T-helper 1 cell treated with Interleukin-12 subunit alpha and Interleukin-12 subunit beta and Interleukin-4 antibody, amounts not matched to agents 30 ng/mL and 1 ng/mL, for 36 hours (primary cell): ENCODE results near the gene MARCHF7. TPM values are rescaled to one million over a fixed set of nuclear protein-coding genes. Genes with fewer than 3 reads are reported as not detected.
"Not testable (repeated sequence)": the region's sequence is repeated elsewhere in the genome, so short reads cannot be mapped to it uniquely, and the experiment has no call there.

Experiments used
- intact Hi-C: fragments of 100-400 bp; cut with micrococcal nuclease; formaldehyde crosslinking; loops from one replicate; pipeline ENCODE4 v1.15.1; 2024
- total RNA-seq: library from RNA; stranded (reverse); gene quantifications from 2 replicates; pipeline ENCODE4 v1.2.3, GENCODE V29; 2022

MARCHF7 gene
- total RNA-seq, 1 donor from 2014 or later: 89.7 TPM

DNA sequence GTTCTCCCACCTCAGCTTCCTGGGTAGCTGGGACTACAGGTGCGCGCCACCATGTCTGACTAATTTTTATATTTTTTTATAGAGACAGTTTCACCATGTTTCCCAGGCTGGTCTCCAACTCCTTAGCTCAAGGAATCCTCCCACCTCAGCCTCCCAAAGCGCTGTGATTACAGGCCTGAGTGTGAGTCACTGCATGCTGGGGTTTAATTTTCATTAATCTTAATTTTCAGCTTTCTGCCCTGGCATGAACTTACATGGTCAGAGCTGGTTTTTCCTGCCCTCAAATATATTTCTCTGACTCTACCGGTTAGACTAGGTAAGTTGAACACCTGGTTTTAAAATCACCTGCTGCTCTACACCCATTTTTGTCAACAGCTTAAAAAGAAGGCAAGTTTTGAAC lies 3.1 kb downstream of the MARCHF7 start:
- intact Hi-C loops: loop anchor here (10.0 kb wide), 2 partner anchors 689 to 1669 kb away; no protein-coding TSS in a partner anchor

DNA sequence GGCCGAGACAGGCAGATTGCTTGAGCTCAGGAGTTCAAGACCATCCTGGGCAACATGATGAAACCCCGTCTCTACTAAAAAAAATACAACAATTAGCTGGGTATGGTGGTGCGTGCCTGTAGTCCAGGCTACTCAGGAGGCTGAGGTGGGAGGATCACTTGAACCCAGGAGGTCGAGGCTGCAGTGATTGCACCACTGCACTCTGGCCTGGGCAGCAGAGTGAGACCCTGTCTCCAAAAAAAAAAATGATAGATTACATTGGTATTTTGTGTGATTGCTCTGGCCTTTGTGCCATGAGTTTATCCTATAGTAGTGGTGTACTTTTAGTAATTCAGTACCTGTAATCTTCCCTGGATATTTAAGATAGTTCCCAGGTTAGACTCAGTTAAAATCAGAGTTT lies 4.1 kb downstream of the MARCHF7 start:
- intact Hi-C loops: loop anchor here (10.0 kb wide), 2 partner anchors 688 to 1668 kb away; no protein-coding TSS in a partner anchor

DNA sequence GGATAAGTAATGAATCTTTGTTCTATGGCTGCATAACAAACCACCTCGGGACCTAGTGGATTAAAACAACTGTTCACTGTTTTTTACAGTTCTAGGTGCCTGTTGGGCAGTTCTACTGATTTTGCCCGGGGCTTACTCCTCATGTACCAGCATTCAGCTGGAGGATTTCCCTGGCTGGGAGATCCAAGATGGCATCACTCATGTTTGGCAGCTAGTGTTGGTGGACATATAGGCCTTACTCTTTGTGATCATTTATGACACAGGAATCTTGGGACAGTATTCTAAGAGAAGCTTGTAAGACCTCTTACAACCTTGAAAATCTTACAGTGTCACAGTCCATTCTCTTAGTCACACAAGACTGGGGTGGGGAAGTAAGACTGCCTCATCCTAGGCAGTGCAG lies 4.6 kb downstream of the MARCHF7 start:
- intact Hi-C loops: loop anchor here (10.0 kb wide), 2 partner anchors 688 to 1668 kb away; no protein-coding TSS in a partner anchor

DNA sequence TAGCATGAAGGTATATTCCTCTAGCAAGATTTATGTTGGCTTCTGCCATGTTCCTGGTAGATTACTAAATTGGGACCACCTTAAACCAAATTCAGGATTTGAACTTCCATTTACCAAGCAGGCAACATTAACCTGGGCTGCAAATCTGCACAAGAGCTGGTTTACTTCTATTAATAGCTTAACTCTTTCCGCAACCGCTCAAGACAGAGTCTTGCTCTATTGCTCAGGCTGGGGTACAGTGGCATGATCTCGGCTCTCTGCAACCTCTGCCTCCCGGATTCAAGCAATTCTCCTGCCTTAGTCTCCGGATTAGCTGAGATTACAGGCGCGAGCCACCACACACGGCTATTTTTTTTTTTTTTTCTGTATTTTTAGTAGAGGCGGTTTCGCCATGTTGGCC lies 8.4 kb downstream of the MARCHF7 start:
- intact Hi-C loops: no loop called here

DNA sequence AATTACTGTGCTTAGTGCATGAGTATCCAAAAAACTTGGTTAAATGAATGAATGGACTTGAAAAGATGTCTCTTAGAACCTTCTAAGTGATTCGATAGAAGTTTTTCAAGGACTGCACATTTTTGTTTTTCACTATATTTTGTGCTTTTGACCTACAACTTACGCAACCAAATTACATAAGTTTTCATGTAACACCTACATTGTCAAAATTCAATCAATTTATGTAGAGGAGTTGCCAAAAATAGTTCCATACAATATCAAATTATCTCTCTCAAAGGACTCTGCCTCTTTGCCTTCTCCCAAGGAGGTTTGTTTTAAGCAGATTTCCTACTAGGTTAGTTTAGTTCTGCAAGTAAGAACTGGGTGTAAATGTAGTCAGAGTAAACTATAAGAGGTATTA lies 10.3 kb downstream of the MARCHF7 start:
- intact Hi-C loops: no loop called here

DNA sequence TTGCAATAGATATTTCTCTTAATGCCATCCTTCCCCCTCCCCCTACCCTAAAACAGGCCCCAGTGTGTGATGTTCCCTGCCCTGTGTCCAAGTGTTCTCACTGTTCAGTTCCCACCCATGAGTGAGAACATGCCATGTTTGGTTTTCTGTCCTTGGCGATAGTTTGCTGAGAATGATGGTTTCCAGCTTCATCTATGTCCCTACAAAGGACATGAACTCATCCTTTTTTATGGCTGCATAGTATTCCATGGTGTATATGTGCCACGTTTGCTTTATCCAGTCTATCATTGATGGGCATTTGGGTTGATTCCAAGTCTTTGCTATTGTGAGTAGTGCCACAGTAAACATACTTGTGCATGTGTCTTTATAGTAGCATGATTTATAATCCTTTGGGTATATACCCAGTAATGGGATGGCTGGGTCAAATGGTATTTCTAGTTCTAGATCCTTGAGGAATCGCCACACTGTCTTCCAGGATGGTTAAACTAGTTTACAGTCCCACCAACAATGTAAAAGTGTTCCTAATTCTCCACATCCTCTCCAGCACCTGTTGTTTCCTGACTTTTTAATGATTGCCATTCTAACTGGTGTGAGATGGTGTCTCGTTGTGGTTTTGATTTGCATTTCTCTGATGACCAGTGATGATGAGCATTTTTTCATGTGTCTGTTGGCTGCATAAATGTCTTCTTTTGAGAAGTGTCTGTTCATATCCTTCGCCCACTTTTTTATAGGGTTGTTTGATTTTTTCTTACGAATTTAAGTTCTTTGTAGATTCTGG lies 12.7 kb downstream of the MARCHF7 start:
- intact Hi-C loops: not testable (repeated sequence)

DNA sequence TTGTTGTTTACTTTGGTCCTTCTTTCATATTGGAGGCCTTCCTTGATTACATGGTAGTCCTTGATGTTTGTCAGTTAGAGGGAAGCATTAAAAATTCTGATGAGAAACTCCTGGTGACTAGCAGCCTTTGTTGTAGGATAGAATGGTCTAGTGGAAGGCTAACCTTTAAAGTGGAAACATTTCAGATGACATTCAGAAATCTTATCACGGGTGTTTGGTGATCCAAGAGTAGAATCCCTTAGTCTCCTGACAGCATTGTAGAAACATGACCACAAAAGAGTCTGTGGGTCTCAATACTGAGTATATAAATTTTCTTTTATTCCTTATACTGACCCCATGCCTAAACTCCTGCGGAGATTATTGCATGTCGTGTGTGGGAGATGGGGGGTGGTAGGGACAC lies 13.4 kb downstream of the MARCHF7 start:
- intact Hi-C loops: no loop called here

DNA sequence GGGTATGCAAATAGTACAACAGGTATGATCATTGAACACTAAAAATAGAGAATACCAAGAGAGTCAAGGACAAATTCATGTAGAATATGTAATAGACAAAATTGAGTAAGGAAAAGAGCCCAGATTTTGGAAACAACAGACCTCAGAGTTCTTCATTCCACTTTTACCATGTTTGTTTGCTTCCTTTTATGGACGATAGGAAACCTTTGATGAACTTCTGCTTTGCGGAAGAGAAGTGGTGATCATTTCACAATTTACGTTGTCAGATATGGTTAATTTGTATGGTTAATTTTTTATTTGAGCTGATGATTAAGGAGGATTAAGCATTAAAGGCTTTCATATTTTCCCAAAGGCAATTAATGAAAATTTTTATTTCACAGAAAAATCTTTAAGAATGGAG lies 16.3 kb downstream of the MARCHF7 start:
- intact Hi-C loops: loop anchor here (2.0 kb wide), 1 partner anchor 18 kb away; no protein-coding TSS in a partner anchor

DNA sequence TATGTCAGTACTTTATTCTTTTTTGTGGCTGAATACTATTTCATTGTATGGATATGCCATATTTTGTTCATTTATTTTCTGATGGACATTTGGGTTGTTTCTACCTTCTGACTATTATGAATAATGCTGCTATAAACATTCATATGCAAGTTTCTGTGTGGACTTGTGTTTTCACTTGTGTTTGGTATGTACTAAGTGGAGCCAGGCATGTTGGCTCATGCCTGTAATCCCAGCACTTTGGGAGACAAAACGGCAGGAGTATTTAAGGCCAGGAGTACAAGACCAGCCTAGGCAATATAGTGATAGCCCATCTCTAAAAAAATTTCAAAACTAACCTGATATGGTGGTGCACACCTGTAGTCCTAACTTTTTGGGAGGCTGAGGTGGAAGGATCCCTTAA lies 23.3 kb downstream of the MARCHF7 start:
- intact Hi-C loops: no loop called here

DNA sequence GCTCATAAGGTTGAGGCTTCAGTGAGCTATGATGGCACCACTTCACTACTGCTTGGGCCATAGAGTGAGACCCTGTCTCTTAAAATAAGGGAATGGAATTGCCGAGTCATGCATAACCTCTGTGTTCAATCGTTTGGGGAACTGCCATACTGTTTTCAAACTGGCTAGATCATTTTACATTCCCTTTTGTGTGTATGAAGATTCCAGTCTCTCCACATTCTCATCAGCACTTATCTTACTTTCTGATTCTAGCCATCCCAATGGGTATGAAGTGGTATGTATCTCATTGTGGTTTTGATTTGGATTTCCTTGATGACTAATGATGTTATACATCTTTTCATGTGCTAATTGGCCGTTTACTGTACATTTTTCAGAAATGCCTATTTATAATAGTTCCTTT lies 23.7 kb downstream of the MARCHF7 start:
- intact Hi-C loops: no loop called here

DNA sequence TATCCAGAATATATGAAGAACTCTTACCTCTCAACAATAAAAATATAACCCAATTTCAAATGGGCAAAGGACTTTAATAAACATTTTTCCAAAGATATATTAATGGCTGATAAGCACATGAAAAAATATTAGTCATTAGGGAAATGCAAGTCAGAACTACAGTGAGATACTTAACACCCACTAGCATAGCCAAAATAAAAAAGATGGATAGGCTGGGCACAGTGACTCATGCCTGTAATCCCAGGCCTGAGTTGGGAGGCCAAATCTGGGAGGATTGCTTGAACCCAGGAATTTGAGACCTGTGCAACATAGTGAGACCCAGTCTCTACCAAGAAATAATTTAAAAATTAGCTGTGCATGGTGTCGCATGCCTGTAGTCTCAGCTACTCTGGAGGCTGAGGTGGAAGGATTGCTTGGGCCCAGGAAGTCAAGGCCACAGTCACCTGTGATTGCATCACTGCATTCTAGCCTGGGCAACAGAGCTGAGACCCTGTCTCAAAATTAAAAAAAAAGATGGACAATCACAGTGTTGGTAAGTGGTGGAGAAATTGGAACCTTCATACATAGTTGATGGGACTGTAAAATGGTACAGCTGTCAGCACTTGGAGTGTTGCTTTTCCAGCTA lies 25.1 kb downstream of the MARCHF7 start:
- intact Hi-C loops: no loop called here

DNA sequence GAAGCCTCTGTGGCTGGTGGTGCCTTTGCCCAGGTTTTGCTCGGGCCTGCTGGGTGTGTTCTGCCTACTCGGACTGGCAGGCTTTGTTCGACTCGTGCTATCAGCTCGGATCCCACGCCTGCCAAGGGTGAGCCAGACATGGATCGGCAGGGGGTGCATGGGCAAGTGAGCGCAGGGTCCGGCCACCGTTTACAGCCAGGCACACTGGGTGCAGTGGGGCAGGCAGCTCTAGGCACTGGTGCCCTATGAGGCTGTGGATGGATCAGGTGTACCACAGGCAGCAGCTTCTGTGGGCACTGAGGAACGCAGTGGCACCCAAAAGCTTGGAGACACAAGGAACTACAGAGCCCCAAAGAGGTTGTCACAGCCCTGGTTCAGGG lies 25.6 kb downstream of the MARCHF7 start:
- intact Hi-C loops: no loop called here

DNA sequence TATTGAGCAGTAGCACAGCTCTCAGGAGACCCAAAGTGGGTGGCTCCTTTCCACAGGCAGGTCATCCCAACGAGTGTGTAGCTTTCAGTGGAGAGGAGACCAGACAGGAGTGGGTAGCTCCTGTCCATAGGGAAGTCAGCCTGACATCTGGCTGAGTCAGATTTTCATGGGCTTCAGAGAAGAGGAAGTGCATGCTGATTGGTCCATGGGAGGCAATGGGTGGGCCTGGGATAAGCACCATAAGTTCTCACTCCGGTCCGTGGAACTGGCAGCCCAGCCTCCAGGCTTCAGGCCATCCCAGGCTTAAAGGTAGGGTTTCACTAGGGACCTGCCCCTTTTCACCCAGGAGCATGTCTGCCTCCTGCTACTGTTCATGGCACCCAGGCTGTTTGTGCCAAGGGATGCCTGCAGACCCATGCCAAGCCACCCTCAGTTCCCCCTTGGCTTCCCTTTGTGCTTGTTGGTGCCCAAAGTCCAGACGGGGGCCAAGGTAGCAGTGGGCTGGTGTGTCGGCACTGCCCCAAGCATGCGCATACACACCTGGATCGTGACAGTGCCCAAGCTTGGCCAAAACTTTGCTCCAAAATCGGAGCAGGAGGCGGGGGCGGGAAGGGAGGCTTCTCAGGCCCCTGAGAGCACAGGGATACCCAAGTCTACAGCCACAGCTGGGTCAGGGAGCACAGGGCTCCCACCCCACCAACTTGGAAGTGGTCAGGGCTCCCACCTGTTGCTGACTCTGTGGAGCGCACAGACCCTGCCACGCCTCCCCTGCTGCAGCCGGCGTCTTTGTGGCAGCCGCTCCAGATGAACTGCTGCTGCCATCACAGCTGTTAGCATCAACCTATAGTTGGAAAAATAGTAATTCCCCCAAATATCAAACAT lies 26.4 kb downstream of the MARCHF7 start:
- intact Hi-C loops: no loop called here

DNA sequence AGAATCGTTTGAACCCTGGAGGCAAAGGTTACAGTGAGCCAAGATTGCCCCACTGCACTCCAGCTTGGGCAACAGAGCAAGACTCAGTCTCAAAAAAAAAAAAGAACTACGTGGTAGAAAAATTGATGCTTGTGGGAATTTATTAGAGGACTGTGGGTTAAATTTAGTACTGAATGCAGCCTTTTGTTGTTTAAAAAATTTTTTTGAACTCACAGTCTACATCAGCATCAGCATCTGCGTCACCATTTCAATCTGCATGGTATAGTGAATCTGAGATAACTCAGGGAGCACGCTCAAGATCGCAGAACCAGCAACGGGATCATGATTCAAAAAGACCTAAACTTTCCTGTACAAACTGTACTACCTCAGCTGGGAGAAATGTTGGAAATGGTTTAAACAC lies 30.5 kb downstream of the MARCHF7 start:
- intact Hi-C loops: no loop called here

DNA sequence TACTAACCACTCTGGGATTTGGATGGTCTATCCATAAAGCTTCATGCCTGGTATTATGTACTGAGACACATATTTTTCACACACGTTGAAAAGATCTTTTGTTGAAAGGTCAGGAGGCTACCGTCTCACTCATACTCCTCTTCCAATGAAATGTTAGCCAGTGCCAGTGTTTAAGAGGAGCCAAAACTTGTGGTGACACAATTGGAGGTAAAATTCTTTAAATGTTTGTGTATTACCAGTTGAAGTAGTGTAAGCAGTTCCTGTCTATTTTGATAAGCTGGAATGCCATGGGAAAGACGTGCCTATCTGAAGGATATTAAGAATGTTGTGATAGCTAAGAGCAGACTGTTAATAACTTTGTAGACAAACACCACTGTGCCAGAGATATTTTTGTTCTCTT lies 32.1 kb downstream of the MARCHF7 start:
- intact Hi-C loops: no loop called here

DNA sequence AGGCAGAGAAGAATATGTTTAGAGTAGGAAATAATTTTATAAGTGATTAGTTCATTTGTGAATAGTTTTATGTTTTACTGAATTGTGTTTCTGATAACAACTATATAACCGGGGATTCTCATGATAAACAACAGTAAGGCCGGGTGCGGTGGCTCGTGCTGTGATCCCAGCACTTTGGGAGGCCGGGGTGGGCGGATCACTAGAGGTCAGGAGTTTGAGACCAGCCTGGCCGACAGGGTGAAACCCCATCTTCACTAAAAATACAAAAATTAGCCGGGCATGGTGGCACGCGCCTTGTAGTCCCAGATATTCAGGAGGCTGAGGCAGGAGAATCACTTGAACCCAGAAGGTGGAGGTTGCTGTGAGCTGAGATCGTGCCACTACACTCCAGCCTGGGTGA lies 32.9 kb downstream of the MARCHF7 start:
- intact Hi-C loops: not testable (repeated sequence)

DNA sequence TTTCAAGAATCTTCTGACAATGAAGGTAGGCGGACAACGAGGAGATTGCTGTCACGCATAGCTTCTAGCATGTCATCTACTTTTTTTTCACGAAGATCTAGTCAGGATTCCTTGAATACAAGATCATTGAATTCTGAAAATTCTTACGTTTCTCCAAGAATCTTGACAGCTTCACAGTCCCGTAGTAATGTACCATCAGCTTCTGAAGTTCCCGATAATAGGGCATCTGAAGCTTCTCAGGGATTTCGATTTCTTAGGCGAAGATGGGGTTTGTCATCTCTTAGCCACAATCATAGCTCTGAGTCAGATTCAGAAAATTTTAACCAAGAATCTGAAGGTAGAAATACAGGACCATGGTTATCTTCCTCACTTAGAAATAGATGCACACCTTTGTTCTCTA lies 35.8 kb downstream of the MARCHF7 start:
- intact Hi-C loops: no loop called here

DNA sequence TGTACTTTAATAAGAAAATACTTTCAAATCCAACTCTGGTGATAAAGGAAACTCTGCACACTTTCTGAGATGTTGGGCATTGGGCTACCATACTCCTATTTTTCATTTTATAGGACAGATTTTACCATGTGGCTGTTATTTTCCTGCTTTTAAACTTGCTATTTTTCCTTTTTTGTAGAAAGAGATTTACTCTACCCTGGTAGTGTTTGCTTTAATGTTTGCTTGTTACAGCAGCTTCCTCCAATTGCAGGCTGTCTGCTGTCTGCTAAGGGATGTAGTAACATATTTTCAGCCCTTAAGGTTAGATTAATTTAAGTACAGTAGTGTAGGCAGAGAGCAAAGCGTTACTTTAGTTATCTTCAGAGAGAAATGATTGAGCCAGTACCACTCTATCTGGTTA lies 38.6 kb downstream of the MARCHF7 start:
- intact Hi-C loops: no loop called here

DNA sequence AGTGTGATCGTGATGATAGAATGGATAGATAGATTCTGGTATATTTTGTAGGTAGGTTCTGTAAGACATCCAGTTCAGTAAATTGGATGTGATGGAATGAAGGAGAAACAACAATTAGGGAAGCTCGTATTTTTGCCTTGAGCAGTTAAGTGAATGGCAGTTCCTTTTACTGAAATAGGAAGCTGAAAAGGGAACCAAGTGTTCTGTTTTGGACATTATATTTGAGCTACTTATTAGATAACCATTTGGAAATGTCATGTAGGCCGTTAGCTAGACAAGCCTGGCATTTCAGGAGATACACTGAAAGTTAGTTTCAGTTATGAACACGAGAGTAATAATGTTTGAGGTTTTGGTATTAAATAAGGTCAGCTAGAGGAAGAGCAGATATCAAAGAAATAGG lies 41.5 kb downstream of the MARCHF7 start:
- intact Hi-C loops: no loop called here

DNA sequence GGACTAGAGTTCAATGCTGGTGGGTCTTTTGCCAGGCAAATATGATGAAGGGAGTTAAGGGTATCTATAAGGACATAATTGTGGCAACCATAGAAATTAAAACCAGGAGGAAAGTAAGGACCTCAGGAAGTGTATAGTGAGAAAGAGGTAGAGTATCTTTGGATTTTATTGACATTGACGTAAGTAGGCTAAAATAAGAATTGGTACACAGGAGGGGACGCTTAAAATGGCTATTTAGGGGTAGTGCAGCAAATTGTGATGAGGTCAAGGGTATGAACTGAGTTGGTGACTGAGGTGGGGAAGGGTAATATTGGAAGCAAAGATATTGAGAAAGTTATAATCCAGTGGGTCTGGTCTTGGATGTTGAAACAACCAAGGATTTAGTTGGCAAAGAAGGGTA lies 42.7 kb downstream of the MARCHF7 start:
- intact Hi-C loops: no loop called here

DNA sequence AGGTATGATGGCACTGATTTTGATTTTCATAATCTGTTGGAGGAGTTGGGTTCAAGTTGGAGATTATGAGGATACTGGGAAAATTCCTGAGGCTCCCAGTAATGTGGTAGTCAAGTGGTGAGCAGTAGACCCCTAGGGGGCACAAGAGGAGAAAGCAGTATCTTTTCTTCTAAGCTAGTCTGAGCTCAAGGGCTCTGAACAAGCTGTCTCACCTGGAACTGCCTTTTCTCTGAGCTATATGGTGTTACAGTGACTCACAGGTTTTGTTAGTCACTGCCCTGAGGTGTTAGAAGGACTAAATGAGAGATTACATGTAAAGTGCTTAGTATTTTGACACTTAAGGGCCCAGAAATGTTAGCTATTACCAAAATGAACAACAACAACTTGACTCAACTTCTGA lies 43.5 kb downstream of the MARCHF7 start:
- intact Hi-C loops: no loop called here

DNA sequence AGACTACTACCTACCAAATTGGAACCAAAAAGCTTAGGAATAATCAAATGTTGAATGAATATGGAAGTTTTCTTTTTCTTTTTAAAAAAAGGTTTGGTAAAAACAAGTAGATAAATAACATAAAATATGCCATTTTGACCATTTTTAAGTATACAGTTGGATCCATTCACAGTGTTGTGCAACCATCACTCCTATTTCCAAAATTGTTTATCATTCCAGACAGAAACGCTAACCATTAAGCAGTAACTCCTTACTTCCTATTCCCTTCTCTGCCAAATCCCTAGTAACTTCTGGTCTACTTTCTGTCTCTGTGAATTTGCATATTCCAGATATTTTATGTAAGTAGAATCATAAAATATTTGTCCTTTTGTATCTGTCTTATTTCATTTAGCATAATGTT lies 45.9 kb downstream of the MARCHF7 start:
- intact Hi-C loops: no loop called here
